ENCODE measurements around the gene RGS17.

DNA sequence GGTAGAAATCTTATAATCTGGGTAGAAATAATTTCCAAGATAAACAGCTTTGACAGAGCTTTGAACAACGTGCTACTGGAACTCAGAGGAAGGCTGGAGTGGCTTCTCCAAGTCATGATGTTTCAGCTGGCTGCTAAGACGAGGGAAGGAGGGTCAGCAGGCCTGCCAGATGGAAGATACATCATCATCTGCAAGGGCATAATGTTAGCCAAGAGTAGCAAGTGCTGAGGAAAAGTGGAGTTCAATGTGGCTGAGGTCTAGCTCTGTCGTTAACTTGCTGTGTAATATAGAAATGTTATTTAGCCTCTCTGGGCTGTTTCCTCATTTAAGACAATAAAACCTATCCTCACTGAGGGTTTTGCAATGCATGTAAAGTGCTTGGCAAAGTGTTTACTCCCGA, 35.1 kb downstream of the RGS17 start:
- TF ChIP-seq EZH2 (IDR thresholded peaks at IDR 0.05) (no peak), CTCF (IDR thresholded peaks at IDR 0.05) (no peak), EZH2phosphoT487 (IDR thresholded peaks at IDR 0.05) (no peak)
